HepG2 (cell line): ENCODE measurements around the gene GFPT1.

ENCODE experiments used
- EP300 ChIP-seq, 3 experiments: sonication (generic) in 1 of 3; formaldehyde crosslinking in 1 of 3; IDR thresholded peaks; 2 replicates each; pipeline versions ENCODE4 v1.5.1 to v1.6.1; 2011 to 2020; ENCODE audit warnings: low read depth in 2 of 3, low read length in 2 of 3, borderline replicate concordance in 1 of 3, improper control_type of control experiment in 1 of 3, mild to moderate bottlenecking in 1 of 3, missing genetic modification reagents in 1 of 3, moderate library complexity in 1 of 3
- GABPA ChIP-seq, 2 experiments: IDR thresholded peaks; 2 replicates each; pipeline ENCODE4 v1.6.1; 2011 to 2016; ENCODE audit warnings: low read depth in 2 of 2, low read length in 1 of 2, missing biosample characterization in 1 of 2, missing genetic modification characterization in 1 of 2
- PHF8 ChIP-seq: sonication (generic); formaldehyde crosslinking; IDR thresholded peaks from 2 replicates; pipeline ENCODE4 v1.5.0; 2020; ENCODE audit warnings: missing genetic modification reagents
- SKIL ChIP-seq: sonication (generic); formaldehyde crosslinking; IDR thresholded peaks from 2 replicates; pipeline ENCODE4 v1.8.0; 2022; ENCODE audit warnings: missing genetic modification reagents, mild to moderate bottlenecking, moderate library complexity, borderline replicate concordance
- TBP ChIP-seq: sonication (generic); formaldehyde crosslinking; IDR thresholded peaks from 2 replicates; pipeline ENCODE4 v1.5.0; 2020; ENCODE audit warnings: missing genetic modification reagents
- USF2 ChIP-seq, 2 experiments: sonication (generic) in 1 of 2; formaldehyde crosslinking in 1 of 2; IDR thresholded peaks; 2 replicates each; pipeline versions ENCODE4 v1.5.1 to v1.6.1; 2011 to 2020; ENCODE audit warnings: borderline replicate concordance in 1 of 2, low read depth in 1 of 2, low read length in 1 of 2, mild to moderate bottlenecking in 1 of 2, missing genetic modification reagents in 1 of 2, moderate library complexity in 1 of 2
- ZNF644 ChIP-seq: IDR thresholded peaks from 2 replicates; pipeline ENCODE4 v1.6.1; 2016; ENCODE audit warnings: low read depth

- no peak for TF ChIP-seq EP300 (IDR thresholded peaks at IDR 0.05; ENCODE audit: low read depth in 2 of 2, low read length in 2 of 2)
- no peak for TF ChIP-seq EP300 (CRISPR knock-in tag; IDR thresholded peaks at IDR 0.05; ENCODE audit: borderline replicate concordance)
- TF ChIP-seq SKIL (CRISPR knock-in tag): no peak
- no peak for TF ChIP-seq USF2 (IDR thresholded peaks at IDR 0.05; ENCODE audit: low read depth, low read length)
- TF ChIP-seq USF2 (CRISPR knock-in tag; IDR thresholded peaks at IDR 0.05; ENCODE audit: borderline replicate concordance): no peak
- TF ChIP-seq ZNF644 (CRISPR knock-in tag): no peak
- TF ChIP-seq GABPA (IDR thresholded peaks at IDR 0.05; ENCODE audit: low read depth, low read length): no peak
- TF ChIP-seq GABPA (CRISPR knock-in tag; IDR thresholded peaks at IDR 0.05; ENCODE audit: low read depth): no peak
- TF ChIP-seq TBP: no peak
- no peak for TF ChIP-seq PHF8 (CRISPR knock-in tag)
Measured at GRCh38 chr2:69271831-69272257, 115.2 kb downstream of the GFPT1 start.
